Measurements from ENCODE around the gene SIPA1L2.

Gene SIPA1L2

GRCh38 chr1:232644209-232644608, 14.3 kb upstream of the SIPA1L2 start:
- DNase-seq (ENCODE audit: low read depth in 2 of 3, low spot score in 2 of 3) = no peak

- no peak for DNase-seq (ENCODE audit: low read depth in 2 of 3, low spot score in 2 of 3)
Observed at GRCh38 chr1:232643251-232643650, 13.3 kb upstream of the SIPA1L2 start.

- DNase-seq (ENCODE audit: low read depth in 2 of 3, low spot score in 2 of 3) = no peak
Observed at GRCh38 chr1:232641507-232641906, 11.6 kb upstream of the SIPA1L2 start.

- no peak for DNase-seq (ENCODE audit: low read depth in 2 of 3, low spot score in 2 of 3)
Observed at GRCh38 chr1:232636799-232637198, 6.9 kb upstream of the SIPA1L2 start.

- DNase-seq (ENCODE audit: low read depth in 2 of 3, low spot score in 2 of 3) = no peak
Observed at GRCh38 chr1:232635778-232636356, 5.9 kb upstream of the SIPA1L2 start.

- no peak for DNase-seq (ENCODE audit: low read depth in 2 of 3, low spot score in 2 of 3)
Observed at GRCh38 chr1:232635279-232635678, 5.3 kb upstream of the SIPA1L2 start.

- no peak for DNase-seq (ENCODE audit: low read depth in 2 of 3, low spot score in 2 of 3)
Observed at GRCh38 chr1:232634096-232634495, 4.2 kb upstream of the SIPA1L2 start.

GRCh38 chr1:232630894-232631195, 912 bp upstream of the SIPA1L2 start:
- no peak for DNase-seq (ENCODE audit: low read depth in 2 of 3, low spot score in 2 of 3)

GRCh38 chr1:232629250-232630046, 485 bp downstream of the SIPA1L2 start:
- peak in 2 of 3 experiments; percentile 7 to 18 for DNase-seq (ENCODE audit: low read depth in 2 of 3, low spot score in 2 of 3)

- DNase-seq (ENCODE audit: low read depth in 2 of 3, low spot score in 2 of 3) = no peak
Observed at GRCh38 chr1:232628335-232629249, 1.3 kb downstream of the SIPA1L2 start.

- DNase-seq (ENCODE audit: low read depth in 2 of 3, low spot score in 2 of 3) = no peak
Observed at GRCh38 chr1:232627645-232628334, 2.1 kb downstream of the SIPA1L2 start.

- DNase-seq (ENCODE audit: low read depth in 2 of 3, low spot score in 2 of 3) = no peak
Observed at GRCh38 chr1:232627171-232627570, 2.8 kb downstream of the SIPA1L2 start.

- DNase-seq (ENCODE audit: low read depth in 2 of 3, low spot score in 2 of 3) = no peak
Observed at GRCh38 chr1:232626452-232626851, 3.5 kb downstream of the SIPA1L2 start.

GRCh38 chr1:232625319-232625868, 4.5 kb downstream of the SIPA1L2 start:
- no peak for DNase-seq (ENCODE audit: low read depth in 2 of 3, low spot score in 2 of 3)

GRCh38 chr1:232624546-232625281, 5.2 kb downstream of the SIPA1L2 start:
- DNase-seq (ENCODE audit: low read depth in 2 of 3, low spot score in 2 of 3) = no peak

- no peak for DNase-seq (ENCODE audit: low read depth in 2 of 3, low spot score in 2 of 3)
Observed at GRCh38 chr1:232622981-232623380, 7.0 kb downstream of the SIPA1L2 start.

GRCh38 chr1:232622378-232622777, 7.6 kb downstream of the SIPA1L2 start:
- no peak for DNase-seq (ENCODE audit: low read depth in 2 of 3, low spot score in 2 of 3)

- no peak for DNase-seq (ENCODE audit: low read depth in 2 of 3, low spot score in 2 of 3)
Observed at GRCh38 chr1:232621050-232621449, 8.9 kb downstream of the SIPA1L2 start.

GRCh38 chr1:232620356-232620969, 9.5 kb downstream of the SIPA1L2 start:
- no peak for DNase-seq (ENCODE audit: low read depth in 2 of 3, low spot score in 2 of 3)

- no peak for DNase-seq (ENCODE audit: low read depth in 2 of 3, low spot score in 2 of 3)
Observed at GRCh38 chr1:232617237-232617636, 12.7 kb downstream of the SIPA1L2 start.
